Chondrocyte (in vitro differentiated cells): Measurements from ENCODE around the gene TSC2. TPM values are rescaled to one million over a fixed set of nuclear protein-coding genes. Genes with fewer than 3 reads are reported as not detected.

Experiments used
- DNase-seq: peaks from one replicate; pipeline ENCODE4 v3.0.0; 2021; ENCODE audit warnings: mixed read lengths, low spot score
- H3K27ac Mint-ChIP-seq: one replicate; pipeline ENCODE4 v1.8.0; 2021; ENCODE audit warnings: mild to moderate bottlenecking, moderate library complexity, mixed read lengths; ENCODE audit not compliant: unreplicated experiment
- H3K27me3 Mint-ChIP-seq: 2 replicates; pipeline ENCODE4 v1.8.0; 2021; ENCODE audit warnings: low read depth, mixed read lengths
- H3K36me3 Mint-ChIP-seq: 2 replicates; pipeline ENCODE4 v1.8.0; 2021; ENCODE audit warnings: low read depth, mixed read lengths
- H3K4me1 Mint-ChIP-seq: 2 replicates; pipeline ENCODE4 v1.8.0; 2021; ENCODE audit warnings: low read depth, mild to moderate bottlenecking, mixed read lengths
- H3K4me3 Mint-ChIP-seq: one replicate; pipeline ENCODE4 v1.8.0; 2021; ENCODE audit warnings: mild to moderate bottlenecking, moderate library complexity, mixed read lengths; ENCODE audit not compliant: unreplicated experiment
- H3K9me3 Mint-ChIP-seq: 2 replicates; pipeline ENCODE4 v1.8.0; 2021; ENCODE audit warnings: low read depth, mixed read lengths
- CTCF ChIP-seq: fragments of 200-600 bp; sonication (generic); IDR thresholded peaks from 2 replicates; pipeline ENCODE4 v1.5.0; 2021; ENCODE audit warnings: antibody characterized with exemption, mild to moderate bottlenecking, moderate library complexity
- long read RNA-seq: library from polyadenylated mRNA; stranded (forward); transcript quantifications from one replicate; pipeline ENCODE4 v2.0.0, GENCODE V29; 2021
- total RNA-seq: library from RNA; stranded (reverse); gene quantifications from 3 replicates; pipeline ENCODE4 v1.2.1, GENCODE V29; 2021

TSC2 gene
- 107 to 158 TPM (median 108 TPM) in 3 replicates for total RNA-seq
- long read RNA-seq, full-length matches to known transcripts = 61 of 115 reads
- long read RNA-seq, partial matches to known transcripts = 36 of 115 reads
- long read RNA-seq, other reads (novel, unspliced or antisense) = 18 of 115 reads

GRCh38 chr16:2047330-2048115 lies at the start of gene TSC2, which contains the start of gene NTHL1:
TSS of gene TSC2 (plus strand) at chr16:2047985. CDS start at chr16:2048616, 631 bp downstream.
TSS of gene NTHL1 (minus strand) at chr16:2047834. CDS start at chr16:2047823, 11 bp downstream.
- peak; percentile 72 for TF ChIP-seq CTCF
- Mint-ChIP-seq H3K9me3 (no peaks in the 10 kb centered on the region), H3K27me3 (no peaks in the 10 kb centered on the region), H3K4me1 (peaks cover 29% of the 10 kb centered on the region), H3K36me3 (peaks cover 7% of the 10 kb centered on the region), H3K27ac (peak within 1 kb of the TSS; percentile 86), H3K4me3 (peak within 1 kb of the TSS; percentile 87)
- peak; percentile 99 for DNase-seq

DNA sequence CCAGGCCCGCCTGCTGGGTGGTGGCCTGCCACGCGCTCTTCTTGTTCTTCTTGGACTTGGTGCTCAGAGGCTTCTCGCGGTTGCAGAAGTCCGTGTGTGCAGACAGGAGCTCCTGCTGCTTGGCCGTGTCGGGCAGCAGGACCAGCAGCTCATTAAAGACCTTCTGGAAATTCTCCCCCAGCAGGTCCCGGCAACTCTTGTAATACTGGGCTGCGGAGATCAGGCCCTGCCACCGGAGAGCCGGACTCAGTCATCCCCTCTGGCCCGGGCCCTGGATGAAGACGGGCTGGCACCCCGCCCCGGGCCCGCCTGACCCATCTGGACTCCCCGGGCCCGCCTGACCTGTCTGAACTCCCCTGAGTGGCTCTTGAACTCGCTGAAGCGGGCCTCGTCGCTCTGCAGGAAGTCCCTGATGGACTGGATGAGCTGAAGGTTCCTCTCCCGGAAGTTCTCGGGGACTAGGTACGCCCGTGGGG lies 49.4 kb upstream of the TSC2 start:
- Mint-ChIP-seq H3K27ac (no peak overlapping the region), H3K36me3 (peaks cover 13% of the 10 kb centered on the region), H3K9me3 (no peaks in the 10 kb centered on the region), H3K4me1 (peaks cover 2% of the 10 kb centered on the region), H3K4me3 (no peak overlapping the region), H3K27me3 (no peaks in the 10 kb centered on the region)
- no peak for TF ChIP-seq CTCF
- no peak for DNase-seq

- peaks cover 13% of the 10 kb centered on the region for H3K36me3 Mint-ChIP-seq
- no peak overlapping the region for H3K27ac Mint-ChIP-seq
- no peaks in the 10 kb centered on the region for H3K27me3 Mint-ChIP-seq
- TF ChIP-seq CTCF = no peak
- H3K4me1 Mint-ChIP-seq = peaks cover 6% of the 10 kb centered on the region
- H3K4me3 Mint-ChIP-seq = no peak overlapping the region
- H3K9me3 Mint-ChIP-seq = no peaks in the 10 kb centered on the region
- no peak for DNase-seq
These were observed 48.7 kb upstream of the TSC2 start for GRCh38 chr16:1998852-1999801.

GRCh38 chr16:1999866-2000514 lies 47.8 kb upstream of the TSC2 start:
- Mint-ChIP-seq H3K4me3 (no peak overlapping the region), H3K36me3 (peaks cover 13% of the 10 kb centered on the region), H3K27me3 (no peaks in the 10 kb centered on the region), H3K4me1 (peaks cover 13% of the 10 kb centered on the region), H3K9me3 (no peaks in the 10 kb centered on the region), H3K27ac (no peak overlapping the region)
- no peak for DNase-seq
- TF ChIP-seq CTCF = no peak
